GM21528 (cell line): ENCODE results near the gene CAPZA2.

ENCODE experiments used
- ATAC-seq: cut with Tn5 transposase; IDR thresholded peaks from one replicate; pipeline ENCODE4 v1.9.1; 2021; ENCODE audit warnings: mild to moderate bottlenecking, moderate library complexity; ENCODE audit not compliant: unreplicated experiment, low FRiP score

CAPZA2 gene

DNA sequence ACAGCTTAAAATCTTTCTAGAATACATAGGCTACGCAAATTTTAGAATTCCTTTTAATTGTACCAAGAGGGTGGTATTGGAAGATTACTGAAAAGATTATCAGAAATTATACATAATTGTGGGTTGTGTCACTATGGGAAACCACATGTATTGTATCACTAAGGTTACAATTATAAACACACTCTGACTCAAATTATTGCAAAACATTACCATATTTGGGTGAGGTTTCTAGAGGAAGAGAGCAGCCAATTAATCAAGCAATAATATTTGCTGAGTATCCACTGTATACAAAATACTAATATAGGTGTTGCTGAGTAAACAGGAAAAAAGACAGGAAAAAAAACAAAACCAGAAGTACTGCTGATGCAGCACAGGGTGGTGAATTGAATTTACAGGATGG, 3.1 kb upstream of the CAPZA2 start:
- ATAC-seq = no peak

DNA sequence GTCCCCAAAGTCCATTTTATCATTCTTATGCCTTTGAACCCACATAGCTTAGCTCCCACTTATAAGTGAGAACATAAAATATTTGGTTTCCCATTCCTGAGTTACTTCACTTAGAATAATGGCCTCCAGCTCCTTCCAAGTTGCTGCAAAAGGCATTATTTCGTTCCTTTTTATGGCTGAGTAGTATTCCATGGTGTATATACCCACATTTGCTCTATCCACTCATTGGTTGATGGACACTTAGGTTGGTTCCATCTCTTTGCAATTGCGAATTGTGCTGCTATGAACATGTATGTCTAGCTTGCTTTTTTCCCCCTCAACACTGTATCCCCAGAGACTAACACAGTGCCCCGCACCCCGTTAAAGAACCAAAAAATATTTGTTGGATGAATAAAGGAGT, 670 bp upstream of the CAPZA2 start:
- no peak for ATAC-seq

DNA sequence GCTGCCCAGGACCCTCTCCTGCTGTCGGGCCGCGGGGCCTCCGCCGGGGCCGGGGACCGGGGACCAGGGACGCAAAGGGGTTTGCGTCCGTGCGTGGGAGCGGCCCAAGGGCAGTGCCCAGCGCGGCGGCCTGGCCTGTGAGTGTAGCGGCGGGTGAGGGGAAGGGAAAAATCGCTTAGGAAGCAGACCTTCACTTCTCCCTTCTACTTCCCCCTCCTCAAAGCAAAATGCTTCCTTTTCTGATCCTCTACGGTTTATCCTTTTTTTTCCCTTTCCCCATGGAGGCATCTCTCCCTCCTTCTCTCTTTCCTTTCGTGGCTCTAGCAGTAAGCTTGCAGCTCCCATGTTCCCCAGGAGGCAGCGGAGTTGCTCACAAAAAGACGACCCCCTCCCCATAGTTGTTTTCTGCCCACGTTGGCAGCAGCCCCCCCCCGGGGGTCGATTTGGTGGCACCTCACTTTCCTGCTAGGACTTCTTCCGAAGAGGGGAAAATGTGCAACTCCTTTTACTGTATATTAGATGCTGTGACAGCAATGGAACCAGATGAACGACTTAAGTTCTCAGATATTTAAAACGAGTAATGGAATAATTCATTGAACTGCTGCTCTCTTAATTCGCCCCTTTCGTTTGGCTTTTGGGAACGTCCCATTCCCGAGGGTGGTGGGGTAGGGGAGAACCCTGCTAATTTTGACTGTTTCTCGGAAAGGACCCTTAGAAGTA, 724 bp downstream of the CAPZA2 start:
- peak; percentile 9 for ATAC-seq

DNA sequence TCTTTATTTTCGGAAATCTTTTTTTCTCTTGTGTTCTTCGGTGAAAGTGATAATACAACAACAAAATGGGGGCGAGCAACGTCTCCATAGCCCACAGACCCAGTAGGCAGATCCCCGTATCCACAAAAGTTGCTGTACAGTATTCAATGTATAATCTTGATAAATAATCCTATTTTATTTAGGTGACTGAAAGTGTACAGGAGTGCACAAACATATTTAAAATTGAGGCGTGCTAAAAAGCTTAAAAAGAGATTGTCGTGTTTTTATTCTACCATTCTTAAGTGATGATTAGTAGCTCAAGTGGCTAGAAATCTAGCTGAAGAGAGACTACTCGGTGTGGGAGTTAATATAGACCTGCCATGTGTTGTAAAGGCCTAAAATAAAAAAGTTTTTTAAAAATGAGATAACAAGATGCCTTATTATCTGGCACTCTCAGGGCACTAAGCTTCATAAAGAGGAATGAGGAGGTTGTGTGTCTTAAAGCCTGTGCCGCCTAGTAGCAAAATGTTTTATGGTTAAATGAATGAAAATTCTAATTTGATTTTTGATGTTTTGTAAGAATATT, 1.6 kb downstream of the CAPZA2 start:
- ATAC-seq = no peak

DNA sequence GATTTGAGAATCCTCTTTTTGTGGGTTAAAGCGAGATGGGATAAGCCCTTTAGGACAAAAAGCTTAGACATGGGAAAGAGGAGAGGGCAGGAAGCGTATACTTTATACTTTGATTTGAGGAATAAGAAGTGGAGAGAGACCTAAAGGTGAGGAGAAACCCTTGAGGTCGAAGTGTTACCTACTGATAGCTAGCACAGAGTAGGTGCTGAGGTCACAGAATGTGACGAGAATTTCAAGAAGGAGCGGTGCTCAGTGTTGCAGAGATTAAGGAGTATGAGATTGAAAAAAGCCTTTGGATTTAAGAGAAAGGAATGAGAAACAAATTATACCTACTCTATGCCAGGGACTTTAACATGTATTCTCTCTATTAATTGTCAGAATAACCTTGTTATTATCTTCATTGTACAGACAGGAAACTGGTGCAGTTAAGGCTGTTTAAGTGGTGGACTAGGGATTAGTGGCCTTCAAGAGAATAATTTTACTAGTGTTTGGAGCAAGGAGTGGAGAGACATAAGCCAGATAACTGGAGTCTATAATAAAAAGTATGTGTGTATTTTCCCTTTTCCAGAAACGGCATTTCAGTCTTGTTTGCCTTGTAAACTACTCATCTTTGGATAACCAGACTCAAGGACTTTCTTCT, 8.8 kb downstream of the CAPZA2 start:
- ATAC-seq = no peak

- ATAC-seq = no peak
These were observed 9.6 kb downstream of the CAPZA2 start for GRCh38 chr7:116872026-116872425.

- ATAC-seq = no peak
These were observed 11.2 kb downstream of the CAPZA2 start for GRCh38 chr7:116873619-116874018.

- ATAC-seq = no peak
These were observed 14.5 kb downstream of the CAPZA2 start for GRCh38 chr7:116876664-116877442.

DNA sequence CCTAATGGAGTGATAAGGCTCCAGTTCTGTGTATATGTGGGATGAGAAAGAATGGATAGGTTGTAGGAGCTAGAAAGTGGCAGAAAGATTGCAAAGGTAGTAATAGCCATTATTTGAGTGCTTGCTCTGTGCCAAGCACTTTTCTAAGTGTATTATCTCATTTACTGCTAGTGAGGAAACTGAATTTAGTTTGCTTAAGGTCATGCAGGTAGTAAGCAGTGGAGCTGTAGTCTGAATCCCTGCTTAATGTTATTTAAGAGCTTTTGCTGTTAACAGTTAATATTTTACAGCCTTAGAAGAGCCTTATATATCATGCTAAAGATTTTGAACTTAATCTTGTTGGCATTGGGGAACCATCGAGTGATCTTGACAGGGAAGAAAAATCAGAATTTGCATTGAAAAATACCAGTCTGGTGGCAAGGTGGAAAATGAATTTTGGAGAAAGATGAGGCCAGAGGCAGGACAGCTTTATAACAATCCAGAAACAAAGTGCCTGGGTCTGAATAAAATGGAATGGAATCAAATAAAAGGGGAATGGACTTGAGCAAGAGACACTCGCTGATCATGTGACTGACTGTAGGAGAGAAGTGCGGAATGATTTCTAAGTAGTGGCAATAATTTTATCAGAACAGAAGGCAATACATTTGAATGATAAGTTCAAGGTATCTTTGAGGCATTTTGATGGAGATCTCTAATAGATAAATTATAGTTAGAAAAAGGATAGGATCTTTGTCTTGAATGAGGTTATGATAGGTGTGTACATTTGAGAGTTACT, 15.2 kb downstream of the CAPZA2 start:
- no peak for ATAC-seq

- no peak for ATAC-seq
These were observed 22.3 kb downstream of the CAPZA2 start for GRCh38 chr7:116884691-116885090.

- no peak for ATAC-seq
These were observed 23.3 kb downstream of the CAPZA2 start for GRCh38 chr7:116885724-116886123.

DNA sequence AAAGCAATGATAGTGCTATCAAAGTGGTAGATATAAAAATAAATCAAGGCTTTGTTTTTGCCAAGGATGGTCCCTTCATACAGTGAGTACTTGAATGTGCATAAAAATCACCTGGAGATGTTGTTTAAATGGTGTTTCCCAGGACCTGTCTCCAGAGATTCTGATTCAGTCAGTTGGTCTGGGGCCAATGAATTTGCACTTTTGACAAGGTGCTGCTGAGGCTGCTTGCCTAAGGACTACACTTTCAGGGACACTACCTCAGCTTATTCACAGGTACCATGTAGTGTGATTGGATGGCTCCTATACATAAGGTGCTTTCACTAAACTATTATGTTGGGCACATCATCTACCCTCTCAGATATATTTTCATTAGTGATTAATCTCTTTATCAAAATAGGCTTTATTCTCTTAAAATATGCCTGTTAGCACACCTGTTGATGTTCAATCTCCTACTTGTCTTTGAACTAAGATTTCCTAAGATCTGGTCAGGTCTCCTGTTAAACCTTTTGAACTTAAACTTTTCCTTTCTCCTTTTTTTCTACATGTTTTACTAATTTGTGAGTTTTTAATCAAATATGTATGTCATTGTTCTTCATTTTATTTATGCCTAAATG, 24.3 kb downstream of the CAPZA2 start:
- no peak for ATAC-seq

GRCh38 chr7:116888895-116889294, 26.5 kb downstream of the CAPZA2 start:
- no peak for ATAC-seq

DNA sequence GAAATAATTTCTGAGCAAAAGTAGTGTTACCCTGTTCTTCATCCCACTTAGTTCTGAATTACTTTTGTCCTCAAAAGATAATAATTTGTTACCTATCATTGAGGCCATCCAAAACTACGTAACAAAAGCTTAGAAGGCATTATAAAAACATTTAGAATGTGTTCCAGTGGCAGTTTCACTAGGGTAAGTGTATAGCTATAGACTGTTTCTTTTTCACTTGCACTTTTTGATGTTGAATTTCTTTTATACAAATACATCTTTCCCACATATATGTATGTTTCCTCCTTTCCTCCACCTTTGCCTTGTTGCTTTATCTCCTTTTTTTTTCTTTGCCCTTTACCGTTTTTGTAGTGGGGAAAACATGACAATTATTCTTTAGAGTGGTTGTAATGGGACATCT, 33.5 kb downstream of the CAPZA2 start:
- ATAC-seq = no peak

- no peak for ATAC-seq
These were observed 35.3 kb downstream of the CAPZA2 start for GRCh38 chr7:116897661-116898060.

DNA sequence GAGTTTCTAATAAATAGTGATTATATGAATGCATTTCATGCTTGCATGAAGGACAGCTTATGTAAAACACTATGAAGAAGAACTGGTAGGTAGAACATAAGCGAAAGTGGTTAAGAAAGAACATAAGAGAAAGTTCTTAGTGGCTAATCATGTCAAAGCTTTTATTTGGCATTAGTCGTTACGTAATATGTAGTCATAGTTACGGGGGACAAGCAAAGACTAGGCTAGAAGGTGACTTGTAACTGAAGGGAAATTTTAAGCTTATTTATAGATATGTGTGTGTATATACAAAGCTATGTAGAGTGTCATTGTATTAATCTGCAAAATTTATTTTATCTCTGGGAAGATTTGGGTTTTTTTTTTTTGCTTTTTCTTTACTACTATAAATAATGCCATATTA, 36.9 kb downstream of the CAPZA2 start:
- ATAC-seq = no peak

DNA sequence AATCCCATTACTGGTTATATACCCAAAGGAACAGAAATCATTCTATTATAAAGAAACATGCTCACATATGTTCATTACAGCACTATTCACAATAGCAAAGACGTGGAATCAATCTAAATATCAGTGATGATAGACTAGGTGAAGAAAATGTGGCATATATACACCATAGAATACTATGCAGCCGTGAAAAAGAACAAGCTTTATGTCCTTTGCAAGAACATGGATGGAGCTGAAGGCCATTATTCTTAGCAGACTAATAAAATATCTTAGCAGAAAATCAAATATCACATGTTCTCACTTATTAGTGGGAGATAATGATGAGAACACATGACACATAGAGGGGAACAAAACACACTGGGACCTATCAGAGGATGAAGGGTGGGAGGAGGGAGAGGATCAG, 38.8 kb downstream of the CAPZA2 start:
- no peak for ATAC-seq

- ATAC-seq = no peak
These were observed 40.5 kb downstream of the CAPZA2 start for GRCh38 chr7:116902867-116903266.

GRCh38 chr7:116906391-116906790, 44.0 kb downstream of the CAPZA2 start:
- no peak for ATAC-seq

GRCh38 chr7:116910383-116910782, 48.0 kb downstream of the CAPZA2 start:
- no peak for ATAC-seq
